SKM-1 (cell line): Measurements from ENCODE around the gene GEMIN4.
"Not testable (repeated sequence)": the region's sequence is repeated elsewhere in the genome, so short reads cannot be mapped to it uniquely, and the experiment has no call there.

Experiments used
- DNase-seq: peaks from one replicate; lab custom pipeline; 2025; ENCODE audit not compliant: unreplicated experiment; lab: John Stamatoyannopoulos, UW

The GEMIN4 gene

GRCh38 chr17:781805-782731, 30.0 kb upstream of the GEMIN4 start, which contains the start of the genes GLOD4 and MRM3:
Gene GLOD4, minus strand, starts transcription at chr17:782280. Its CDS starts 25 bp downstream, at chr17:782255.
Gene MRM3, plus strand, starts transcription at chr17:782353. Its CDS starts 26 bp downstream, at chr17:782379.
- no peak for DNase-seq

- DNase-seq: no peak
Measured at GRCh38 chr17:778096-778495, 26.0 kb upstream of the GEMIN4 start.

- no peak for DNase-seq
Measured at GRCh38 chr17:774313-774584, 22.2 kb upstream of the GEMIN4 start.

- no peak for DNase-seq
Measured at GRCh38 chr17:773467-774312, 21.6 kb upstream of the GEMIN4 start.

GRCh38 chr17:773016-773415, 21.0 kb upstream of the GEMIN4 start:
- no peak for DNase-seq

GRCh38 chr17:767076-767475, 15.0 kb upstream of the GEMIN4 start:
- no peak for DNase-seq

- DNase-seq: no peak
Measured at GRCh38 chr17:760371-760770, 8.3 kb upstream of the GEMIN4 start.

- no peak for DNase-seq
Measured at GRCh38 chr17:759964-760363, 7.9 kb upstream of the GEMIN4 start.

- not testable (repeated sequence) for DNase-seq
Measured at GRCh38 chr17:756010-756567, 4.0 kb upstream of the GEMIN4 start.

- not testable (repeated sequence) for DNase-seq
Measured at GRCh38 chr17:755319-755961, 3.4 kb upstream of the GEMIN4 start.

GRCh38 chr17:753418-753817, 1.4 kb upstream of the GEMIN4 start:
- no peak for DNase-seq

- no peak for DNase-seq
Measured at GRCh38 chr17:752620-753219, 656 bp upstream of the GEMIN4 start.

- no peak for DNase-seq
Measured at GRCh38 chr17:751269-752001, 629 bp downstream of the GEMIN4 start.

GRCh38 chr17:750431-751037, 1.5 kb downstream of the GEMIN4 start:
- no peak for DNase-seq

GRCh38 chr17:749359-749758, 2.7 kb downstream of the GEMIN4 start:
- DNase-seq: not testable (repeated sequence)

GRCh38 chr17:748604-749003, 3.5 kb downstream of the GEMIN4 start:
- not testable (repeated sequence) for DNase-seq

GRCh38 chr17:746783-747629, 5.1 kb downstream of the GEMIN4 start:
- no peak for DNase-seq

GRCh38 chr17:746181-746580, 5.9 kb downstream of the GEMIN4 start:
- no peak for DNase-seq

GRCh38 chr17:745406-745805, 6.7 kb downstream of the GEMIN4 start:
- DNase-seq: no peak
